Neutrophil (primary cell): Measurements from ENCODE around the gene FST.

Source experiments
- H3K27ac ChIP-seq: fragments of 200-600 bp; sonication (generic); 2 replicates; pipeline ENCODE4 v1.5.1; 2016; ENCODE audit warnings: mild to moderate bottlenecking, moderate library complexity
- H3K27me3 ChIP-seq: fragments of 200-600 bp; sonication (generic); 2 replicates; pipeline ENCODE4 v1.6.0; 2016; ENCODE audit warnings: mild to moderate bottlenecking
- H3K36me3 ChIP-seq: fragments of 200-600 bp; sonication (generic); 2 replicates; pipeline ENCODE4 v1.5.1; 2017
- H3K4me1 ChIP-seq, 2 experiments: fragments of 200-600 bp in 1 of 2; sonication (generic) in 1 of 2; 1 replicate in 1 of 2; 2 replicates in 1 of 2; pipeline versions ENCODE4 v1.5.1 to v1.6.1; 2013 to 2016; ENCODE audit warnings: low read depth in 1 of 2, low read length in 1 of 2, mild to moderate bottlenecking in 1 of 2, moderate library complexity in 1 of 2; ENCODE audit not compliant: control insufficient read depth in 1 of 2, insufficient read depth in 1 of 2
- H3K4me3 ChIP-seq, 2 experiments: fragments of 200-600 bp in 1 of 2; sonication (generic) in 1 of 2; 1 replicate in 1 of 2; 2 replicates in 1 of 2; pipeline ENCODE4 v1.5.1; 2013 to 2016; ENCODE audit warnings: low read depth in 1 of 2, low read length in 1 of 2, mild to moderate bottlenecking in 1 of 2, moderate library complexity in 1 of 2
- H3K9me3 ChIP-seq: fragments of 200-600 bp; sonication (generic); 2 replicates; pipeline ENCODE4 v1.5.1; 2016
- TF ChIP-seq, protein P1 (sequence below): fragments of 200-600 bp; sonication (generic); IDR thresholded peaks from 2 replicates; pipeline ENCODE4 v1.5.1; 2016; ENCODE audit warnings: antibody characterized with exemption

Gene FST

DNA sequence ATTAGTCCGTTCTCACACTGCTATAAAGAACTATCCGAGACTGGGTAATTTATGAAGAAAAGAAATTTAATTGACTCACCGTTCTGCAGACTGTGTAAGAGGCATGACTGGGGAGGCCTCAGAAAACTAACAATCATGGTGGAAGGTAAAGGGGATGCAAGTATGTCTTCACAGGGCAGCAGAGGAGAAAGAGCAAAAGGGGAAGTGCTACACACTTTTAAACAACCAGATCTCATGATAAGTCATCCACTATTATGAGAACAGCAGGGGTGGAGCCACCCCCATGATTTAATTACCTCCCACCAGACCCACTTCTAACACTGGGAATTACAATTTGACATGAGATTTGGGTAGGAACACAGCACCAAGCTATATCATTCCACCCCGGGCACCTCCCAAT lies 26.6 kb downstream of the FST start:
- no peaks in the 10 kb centered on the region for H3K4me1 ChIP-seq
- H3K4me3 ChIP-seq: no peak overlapping the region
- TF ChIP-seq, protein P1, sequence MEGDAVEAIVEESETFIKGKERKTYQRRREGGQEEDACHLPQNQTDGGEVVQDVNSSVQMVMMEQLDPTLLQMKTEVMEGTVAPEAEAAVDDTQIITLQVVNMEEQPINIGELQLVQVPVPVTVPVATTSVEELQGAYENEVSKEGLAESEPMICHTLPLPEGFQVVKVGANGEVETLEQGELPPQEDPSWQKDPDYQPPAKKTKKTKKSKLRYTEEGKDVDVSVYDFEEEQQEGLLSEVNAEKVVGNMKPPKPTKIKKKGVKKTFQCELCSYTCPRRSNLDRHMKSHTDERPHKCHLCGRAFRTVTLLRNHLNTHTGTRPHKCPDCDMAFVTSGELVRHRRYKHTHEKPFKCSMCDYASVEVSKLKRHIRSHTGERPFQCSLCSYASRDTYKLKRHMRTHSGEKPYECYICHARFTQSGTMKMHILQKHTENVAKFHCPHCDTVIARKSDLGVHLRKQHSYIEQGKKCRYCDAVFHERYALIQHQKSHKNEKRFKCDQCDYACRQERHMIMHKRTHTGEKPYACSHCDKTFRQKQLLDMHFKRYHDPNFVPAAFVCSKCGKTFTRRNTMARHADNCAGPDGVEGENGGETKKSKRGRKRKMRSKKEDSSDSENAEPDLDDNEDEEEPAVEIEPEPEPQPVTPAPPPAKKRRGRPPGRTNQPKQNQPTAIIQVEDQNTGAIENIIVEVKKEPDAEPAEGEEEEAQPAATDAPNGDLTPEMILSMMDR: no peak
- H3K27me3 ChIP-seq: peaks cover 17% of the 10 kb centered on the region
- H3K9me3 ChIP-seq: no peaks in the 10 kb centered on the region
- H3K27ac ChIP-seq: no peak overlapping the region
- no peaks in the 10 kb centered on the region for H3K36me3 ChIP-seq

DNA sequence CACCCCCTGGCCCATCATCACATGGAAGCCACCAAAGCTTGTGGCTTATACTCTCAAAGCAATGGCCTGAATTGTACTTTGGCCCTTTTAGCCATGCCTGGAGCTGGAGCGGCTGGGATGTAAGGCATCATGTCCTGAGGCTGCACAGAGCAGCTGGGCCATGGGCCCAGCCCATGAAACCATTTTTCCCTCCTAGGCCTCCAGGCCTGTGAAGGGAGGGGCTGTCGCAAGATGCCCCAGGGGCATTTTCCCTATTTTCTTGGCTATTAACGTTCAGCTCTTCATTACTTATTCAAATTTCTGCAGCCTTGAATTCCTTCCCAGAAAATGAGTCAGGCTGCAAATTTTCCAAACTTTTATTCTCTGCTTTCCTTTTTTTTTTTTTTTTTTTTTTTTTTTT lies 27.7 kb downstream of the FST start:
- TF ChIP-seq, protein P1: no peak

DNA sequence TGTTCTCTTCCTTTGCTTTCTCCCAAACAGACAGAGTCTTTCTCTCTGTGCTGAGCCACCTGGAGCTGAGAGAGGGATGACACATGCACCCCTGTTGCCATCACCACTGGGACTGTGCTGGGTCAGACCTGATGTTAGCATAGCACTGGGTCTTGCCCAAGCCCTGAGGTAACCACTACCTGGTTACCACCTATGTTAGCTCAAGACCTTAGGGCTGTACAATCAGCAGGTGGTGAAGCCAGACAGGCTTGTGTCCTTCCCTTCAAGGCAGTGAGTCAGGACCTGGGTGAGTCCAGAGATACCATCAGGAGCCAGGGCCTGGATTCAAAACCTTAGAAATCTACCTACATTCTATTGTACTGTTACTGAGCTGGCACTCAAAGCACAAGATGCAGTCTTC lies 32.1 kb downstream of the FST start:
- Histone ChIP-seq H3K36me3 (no peaks in the 10 kb centered on the region), H3K27me3 (no peaks in the 10 kb centered on the region)
- TF ChIP-seq, protein P1: no peak

More for the DNA sequence above, 27.7 kb downstream of the FST start:
- Histone ChIP-seq H3K9me3 (no peaks in the 10 kb centered on the region), H3K27me3 (peaks cover 11% of the 10 kb centered on the region), H3K27ac (no peak overlapping the region), H3K4me1 (no peaks in the 10 kb centered on the region), H3K36me3 (no peaks in the 10 kb centered on the region), H3K4me3 (no peak overlapping the region)

GRCh38 chr5:53515988-53516387 lies 35.6 kb downstream of the FST start:
- H3K4me1 ChIP-seq: no peaks in the 10 kb centered on the region
- TF ChIP-seq, protein P1: no peak

More for the DNA sequence above, 32.1 kb downstream of the FST start:
- Histone ChIP-seq H3K4me3 (no peak overlapping the region), H3K27ac (no peak overlapping the region), H3K4me1 (no peaks in the 10 kb centered on the region), H3K9me3 (no peaks in the 10 kb centered on the region)

DNA sequence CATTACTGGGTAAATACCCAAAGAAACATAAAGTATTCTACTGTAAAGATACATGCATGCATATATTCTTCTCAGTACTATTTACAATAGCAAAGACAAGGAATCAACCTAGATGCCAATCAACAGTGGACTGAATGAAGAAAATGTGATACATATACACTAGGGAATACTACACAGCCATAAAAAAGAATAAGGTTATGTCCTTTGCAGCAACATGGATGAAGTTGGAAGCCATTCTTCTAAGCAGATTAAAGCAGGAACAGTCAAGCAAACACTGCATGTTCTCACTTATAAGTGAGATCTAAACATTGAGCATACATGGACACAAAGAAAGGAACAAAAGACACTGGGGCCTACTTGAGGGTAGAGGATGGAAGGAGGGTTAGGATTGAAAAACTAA lies 40.4 kb downstream of the FST start:
- Histone ChIP-seq H3K27ac (no peak overlapping the region), H3K4me3 (no peak overlapping the region), H3K36me3 (no peaks in the 10 kb centered on the region), H3K4me1 (no peaks in the 10 kb centered on the region), H3K27me3 (no peaks in the 10 kb centered on the region), H3K9me3 (no peaks in the 10 kb centered on the region)
- TF ChIP-seq, protein P1: no peak

More at GRCh38 chr5:53515988-53516387, 35.6 kb downstream of the FST start:
- Histone ChIP-seq H3K36me3 (no peaks in the 10 kb centered on the region), H3K4me3 (no peak overlapping the region), H3K9me3 (no peaks in the 10 kb centered on the region), H3K27me3 (no peaks in the 10 kb centered on the region), H3K27ac (no peak overlapping the region)
